A172 (cell line): ENCODE data around the gene DCTN5. TPM values are rescaled to one million over a fixed set of nuclear protein-coding genes. Genes with fewer than 3 reads are reported as not detected.

Source experiments
- total RNA-seq: library from RNA; depleted of rRNA; stranded (reverse); fragments of >200 nt; shearing (Covaris generic); gene quantifications from 2 replicates; pipeline ENCODE4 v1.2.3, GENCODE V29; 2014; rRNA removed

Gene DCTN5
- total RNA-seq, 1 experiment from 2014 or later = 51.3 TPM

Other genes with a start within 250 kb of the DCTN5 start
- gene COG7, start 188.3 kb upstream of the DCTN5 start, total RNA-seq = 14.5 and 21.0 TPM in 2 replicates
- gene GGA2, start 131.0 kb upstream of the DCTN5 start, total RNA-seq = 19.9 and 37.4 TPM in 2 replicates
- gene EARS2, start 84.1 kb upstream of the DCTN5 start, total RNA-seq = 30.8 and 33.1 TPM in 2 replicates
- gene UBFD1, start 83.7 kb upstream of the DCTN5 start, total RNA-seq = 153 and 157 TPM in 2 replicates
- gene NDUFAB1, start 45.1 kb upstream of the DCTN5 start, total RNA-seq = 254 and 325 TPM in 2 replicates
- 15.0 and 20.1 TPM in 2 replicates for gene PALB2, start 156 bp upstream of the DCTN5 start, total RNA-seq
- 56.0 and 62.7 TPM in 2 replicates for gene PLK1, start 37.4 kb downstream of the DCTN5 start, total RNA-seq
- gene ERN2, start 71.8 kb downstream of the DCTN5 start, total RNA-seq = not detected in 2 replicates
- gene CHP2, start 113.6 kb downstream of the DCTN5 start, total RNA-seq = not detected in 2 replicates
- not detected in 2 replicates for gene PRKCB, start 194.5 kb downstream of the DCTN5 start, total RNA-seq